ENCODE results near the gene RIPOR2.
"Not testable (repeated sequence)": the region's sequence is repeated elsewhere in the genome, so short reads cannot be mapped to it uniquely, and the experiment has no call there.

Gene RIPOR2

DNA sequence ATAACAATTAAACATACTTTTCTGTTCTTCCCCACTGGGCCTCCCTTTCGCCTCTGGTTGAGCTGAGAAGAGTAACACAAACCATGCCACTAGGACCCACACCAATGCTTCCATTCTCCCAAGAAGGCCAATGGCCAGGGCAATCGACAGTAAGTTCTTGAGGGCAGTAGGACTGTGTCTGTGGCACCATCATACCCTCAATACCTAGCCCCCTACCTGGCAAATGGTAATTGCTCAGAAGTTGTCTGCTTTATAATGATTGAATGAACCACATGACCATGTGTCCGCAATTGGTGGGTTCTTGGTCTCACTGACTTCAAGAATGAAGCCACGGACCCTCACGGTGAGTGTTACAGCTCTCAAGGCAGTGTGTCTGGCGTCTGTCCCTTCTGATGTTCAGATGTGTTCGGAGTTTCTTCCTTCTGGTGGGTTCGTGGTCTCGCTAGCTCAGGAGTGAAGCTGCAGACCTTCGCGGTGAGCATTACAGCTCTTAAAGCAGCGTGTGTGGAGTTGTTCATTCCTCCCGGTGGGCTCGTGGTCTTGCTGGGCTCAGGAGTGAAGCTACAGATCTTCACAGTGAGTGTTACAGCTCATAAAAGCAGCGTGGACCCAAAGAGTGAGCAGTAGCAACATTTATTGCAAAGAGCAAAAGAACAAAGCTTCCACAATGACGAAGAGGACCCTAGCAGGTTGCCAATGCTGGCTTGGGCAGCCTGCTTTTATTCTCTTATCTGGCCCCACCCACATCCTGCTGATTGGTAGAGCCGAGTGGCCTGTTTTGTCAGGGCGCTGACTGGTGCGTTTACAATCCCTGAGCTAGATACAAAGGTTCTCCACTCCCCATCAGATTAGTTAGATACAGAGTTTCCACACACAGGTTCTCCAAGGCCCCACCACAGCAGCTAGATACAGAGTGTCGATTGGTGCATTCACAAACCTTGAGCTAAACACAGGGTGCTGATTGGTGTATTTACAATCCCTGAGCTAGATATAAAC is 170.6 kb downstream of the RIPOR2 start:
- DNase-seq (ENCODE audit: low read depth, low spot score): not testable (repeated sequence)

GRCh38 chr6:24763578-24763977 is 172.2 kb downstream of the RIPOR2 start:
- DNase-seq (ENCODE audit: low read depth, low spot score): no peak

DNA sequence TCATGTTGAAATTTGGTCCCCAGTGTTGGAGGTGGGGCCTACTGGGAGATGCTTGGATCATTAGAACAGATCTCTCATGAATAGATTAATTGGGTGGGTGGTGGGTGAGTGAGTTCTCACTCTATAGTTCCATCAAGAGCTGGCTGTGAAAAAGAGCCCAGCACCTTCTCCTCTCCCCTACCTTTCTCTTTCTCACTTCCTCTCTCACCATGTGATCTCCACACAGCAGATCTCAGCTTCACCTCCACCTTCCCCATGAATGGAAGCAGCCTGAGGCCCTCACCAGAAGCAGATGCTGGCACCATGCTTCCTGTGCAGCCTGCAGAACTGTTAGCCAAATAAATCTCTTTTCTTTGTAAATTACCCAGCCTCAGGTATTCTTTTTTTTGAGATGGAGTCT is 173.9 kb downstream of the RIPOR2 start:
- no peak for DNase-seq (ENCODE audit: low read depth, low spot score)

DNA sequence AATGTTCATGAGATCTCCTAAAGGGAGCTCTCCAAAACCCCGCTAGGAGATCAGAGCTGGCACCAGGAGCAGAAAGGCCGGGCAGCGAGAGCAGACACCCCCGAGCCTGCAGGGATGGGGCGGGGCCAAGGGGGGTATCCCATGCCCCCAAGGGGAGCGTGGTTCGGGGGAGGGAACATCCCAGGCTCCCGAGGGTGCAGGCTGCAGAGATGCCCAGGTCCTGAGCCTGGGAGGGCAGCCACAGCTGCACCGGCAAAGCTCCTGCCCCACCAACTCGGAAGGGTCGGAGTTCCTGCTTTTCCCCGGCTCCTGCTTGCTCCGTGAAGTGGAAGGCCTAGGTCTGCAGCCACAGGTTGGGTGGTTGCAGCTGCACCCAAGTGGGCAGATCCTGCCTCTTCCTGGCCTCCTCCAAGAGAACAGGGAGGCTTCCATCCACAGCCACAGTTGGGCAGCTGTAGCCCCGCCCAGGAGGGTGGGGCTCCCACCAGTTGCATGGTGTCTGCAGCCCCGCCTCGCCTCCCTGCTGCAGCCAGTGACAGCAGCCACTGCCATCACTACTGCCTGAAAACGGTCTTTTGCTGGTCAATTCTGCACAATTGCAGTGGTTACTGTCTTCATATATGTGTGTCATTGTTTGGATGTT is 174.4 kb downstream of the RIPOR2 start:
- DNase-seq (ENCODE audit: low read depth, low spot score): no peak

DNA sequence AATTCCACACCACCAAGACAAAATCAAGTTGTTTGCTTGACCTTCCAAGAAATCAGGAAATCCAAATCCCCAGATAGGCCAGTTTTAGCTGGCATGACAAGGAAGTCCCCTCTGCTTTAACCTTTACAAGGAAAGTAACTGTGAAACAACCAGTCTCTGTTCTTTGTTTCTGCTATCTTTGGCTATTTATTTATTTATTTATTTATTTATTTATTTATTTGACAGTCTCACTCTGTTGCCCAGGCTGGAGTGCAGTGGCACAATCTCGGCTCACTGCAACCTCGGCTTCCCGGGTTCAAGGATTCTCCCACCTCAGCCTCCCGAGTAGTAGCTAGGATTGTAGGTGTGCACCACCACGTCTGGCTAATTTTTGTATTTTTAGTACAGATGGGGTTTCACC is 175.6 kb downstream of the RIPOR2 start:
- DNase-seq (ENCODE audit: low read depth, low spot score): no peak

DNA sequence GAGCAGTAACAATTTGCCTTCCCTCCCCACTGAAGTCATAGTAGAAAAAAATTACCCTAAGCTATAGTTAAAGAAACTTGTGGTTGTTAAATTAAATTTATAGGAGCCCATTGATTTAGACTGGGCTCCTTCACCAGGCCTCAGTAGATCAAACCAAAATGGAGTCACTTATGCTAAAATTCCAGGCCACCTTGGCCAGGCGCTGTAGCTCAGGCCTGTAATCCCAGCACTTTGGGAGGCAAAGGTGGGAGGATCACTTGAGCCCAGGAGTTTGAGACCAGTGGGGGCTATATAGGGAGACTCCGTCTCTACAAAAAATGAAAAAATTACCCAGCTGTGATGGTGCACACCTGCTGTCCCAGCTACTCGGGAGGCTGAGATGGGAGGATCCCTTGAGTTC is 176.0 kb downstream of the RIPOR2 start:
- DNase-seq (ENCODE audit: low read depth, low spot score): no peak

GRCh38 chr6:24757611-24758010 is 178.1 kb downstream of the RIPOR2 start:
- no peak for DNase-seq (ENCODE audit: low read depth, low spot score)

DNA sequence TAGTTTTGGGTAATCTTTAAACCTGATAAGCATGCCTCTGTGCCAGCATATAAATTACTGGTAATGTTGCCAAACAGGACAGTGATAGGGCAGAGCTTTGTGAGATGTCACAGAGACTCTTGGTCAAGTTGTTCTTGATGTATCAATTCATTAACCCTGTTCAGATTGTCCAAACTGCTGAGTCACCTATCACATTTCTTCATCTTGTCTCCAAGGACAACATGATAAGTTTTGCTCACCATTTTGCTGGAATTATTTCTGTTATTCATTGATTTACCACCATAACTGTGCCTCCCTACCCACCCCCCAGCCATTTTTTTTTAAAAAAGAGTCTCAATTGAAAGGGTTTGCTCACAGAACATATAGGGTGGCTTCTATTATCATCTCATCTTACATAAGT is 180.5 kb downstream of the RIPOR2 start:
- no peak for DNase-seq (ENCODE audit: low read depth, low spot score)

DNA sequence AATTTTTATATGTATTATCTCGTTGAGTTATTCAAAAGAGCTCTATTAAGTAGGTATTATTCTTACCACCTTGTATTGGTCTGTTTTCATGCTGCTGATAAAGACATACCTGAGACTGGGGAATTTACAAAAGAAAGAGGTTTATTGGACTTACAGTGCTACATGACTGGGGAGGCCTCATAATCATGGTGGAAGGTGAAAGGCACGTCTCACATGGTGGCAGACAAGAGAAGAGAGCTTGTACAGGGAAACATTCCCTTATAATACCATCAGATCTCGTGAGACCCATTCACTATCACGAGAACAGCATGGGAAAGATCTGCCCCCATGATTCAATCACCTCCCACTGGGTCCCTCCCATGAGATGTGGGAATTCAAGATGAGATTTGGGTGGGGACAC is 181.4 kb downstream of the RIPOR2 start:
- DNase-seq (ENCODE audit: low read depth, low spot score): not testable (repeated sequence)
